ENCODE measurements around the gene NFE2.
"Not testable (repeated sequence)": the region's sequence is repeated elsewhere in the genome, so short reads cannot be mapped to it uniquely, and the experiment has no call there.

Gene NFE2

DNA sequence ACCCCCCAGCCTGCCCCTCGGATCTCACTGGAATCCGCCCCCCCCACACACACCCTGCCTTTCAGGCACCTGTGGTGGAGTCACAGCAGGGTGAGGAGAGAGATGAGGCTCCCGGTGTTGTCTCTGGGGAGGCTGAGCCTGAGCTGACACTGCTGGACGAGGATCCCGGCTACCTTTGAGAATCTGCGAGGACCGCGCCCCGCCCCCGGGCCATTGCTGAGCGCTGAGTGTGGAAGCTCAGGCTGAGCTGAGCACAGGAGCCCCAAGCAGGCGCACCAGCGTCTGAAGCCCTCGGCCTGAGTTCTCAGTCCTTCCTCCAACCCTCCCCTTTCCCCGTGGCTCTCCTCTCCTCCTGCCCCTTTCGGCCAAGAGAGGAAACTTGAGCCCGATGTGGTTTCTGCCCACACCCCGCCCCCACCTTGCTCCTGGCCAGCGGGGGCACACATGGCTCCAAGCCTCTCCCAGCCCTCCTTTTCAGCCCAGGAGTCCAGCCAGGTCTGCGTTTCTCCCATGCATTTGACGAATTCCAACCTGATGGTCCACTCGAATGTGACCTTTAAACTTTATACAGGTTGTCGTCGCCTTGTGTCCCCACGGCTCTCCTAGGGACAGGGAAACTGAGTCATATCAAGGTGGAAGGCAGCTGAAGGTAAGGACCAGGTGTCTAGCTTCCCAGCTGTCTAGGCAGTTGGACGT lies at the start of gene NFE2:
NFE2 (minus strand) TSS at position 284 of the 696 bp plus-strand sequence. CDS start 5,767 bp downstream, outside the sequence.
- no peak for DNase-seq (ENCODE audit: low read depth)

DNA sequence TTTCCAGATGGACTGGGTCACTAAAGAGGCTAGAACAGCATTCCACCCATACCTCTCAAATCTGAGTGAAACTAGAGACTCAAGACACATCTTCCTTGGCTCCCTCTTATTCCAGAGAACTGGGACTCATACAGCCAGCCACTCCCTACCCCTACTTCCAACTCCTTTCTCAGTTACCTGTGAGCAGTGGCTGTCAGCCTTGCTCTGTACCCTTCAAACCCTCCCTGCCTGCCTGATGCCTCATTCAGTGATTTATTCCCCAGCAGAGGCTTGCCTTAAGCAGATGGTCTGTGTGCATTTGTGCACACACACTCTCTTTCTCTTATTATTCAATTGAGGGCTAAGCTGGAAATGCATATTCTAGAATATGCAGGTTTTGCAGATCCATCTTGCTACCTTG lies 48.9 kb upstream of the NFE2 start:
- DNase-seq (ENCODE audit: low read depth), result no peak

DNA sequence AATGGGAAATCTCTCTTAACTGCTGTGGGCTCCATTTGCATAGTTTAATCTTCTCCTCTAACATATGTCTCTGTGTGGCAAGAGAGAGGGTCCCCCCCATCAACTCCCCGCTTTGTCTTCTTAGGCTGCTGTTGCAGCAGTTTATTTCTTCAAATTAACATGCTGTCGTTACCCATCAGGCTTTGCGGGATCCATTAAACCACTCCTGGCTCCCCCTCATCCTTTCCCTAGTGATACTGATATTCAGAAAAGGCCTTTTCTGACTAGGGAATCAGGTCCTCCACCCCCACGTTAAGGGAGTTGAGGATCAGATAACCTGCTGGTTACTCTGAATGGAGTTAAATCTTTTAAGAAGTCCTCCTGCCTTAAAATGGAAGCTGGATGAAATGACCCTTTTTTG lies 48.2 kb upstream of the NFE2 start:
- DNase-seq (ENCODE audit: low read depth), result no peak

DNA sequence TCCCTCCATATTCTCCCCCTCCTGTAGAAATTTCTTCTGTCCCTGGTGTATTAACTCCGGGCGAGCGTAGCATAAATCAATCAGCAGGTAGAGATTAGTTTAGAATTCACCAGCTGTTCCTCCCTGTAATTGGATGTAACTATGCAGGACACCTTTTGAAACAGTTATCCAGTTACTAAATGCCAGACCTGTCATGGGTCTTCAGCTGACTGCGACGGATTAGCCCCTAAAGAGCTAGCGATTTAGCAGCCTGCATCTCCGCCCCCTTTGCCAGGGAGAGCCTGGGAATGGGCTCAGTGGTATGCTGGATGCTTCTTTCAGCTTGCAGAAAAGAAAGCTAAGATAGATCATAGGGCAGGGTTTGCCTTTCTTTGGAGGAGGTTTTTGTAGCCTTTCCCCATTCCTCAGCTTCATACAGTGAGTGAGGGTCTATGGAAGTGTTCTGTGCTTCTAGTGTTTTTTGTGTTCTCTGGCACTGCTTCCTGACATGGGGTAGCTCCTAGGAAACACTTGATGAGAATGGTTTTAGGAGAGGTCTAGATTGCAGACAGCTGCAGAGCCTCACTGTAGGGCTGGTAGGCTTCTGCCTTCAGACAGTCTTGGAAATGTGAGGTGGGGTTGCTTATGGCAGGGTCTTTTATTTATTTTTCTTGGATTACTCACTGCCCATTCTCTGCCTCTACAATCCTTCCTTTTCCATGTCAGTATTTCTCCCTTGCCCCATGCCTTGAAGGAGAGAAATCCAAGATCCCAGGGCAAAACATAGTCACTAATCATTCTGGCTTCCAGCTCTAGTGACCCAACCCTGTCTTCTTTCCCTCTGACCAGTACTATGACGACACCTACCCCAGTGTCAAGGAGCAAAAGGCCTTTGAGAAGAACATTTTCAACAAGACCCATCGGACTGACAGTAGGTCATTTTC lies 40.8 kb upstream of the NFE2 start:
- no peak for DNase-seq (ENCODE audit: low read depth)

DNA sequence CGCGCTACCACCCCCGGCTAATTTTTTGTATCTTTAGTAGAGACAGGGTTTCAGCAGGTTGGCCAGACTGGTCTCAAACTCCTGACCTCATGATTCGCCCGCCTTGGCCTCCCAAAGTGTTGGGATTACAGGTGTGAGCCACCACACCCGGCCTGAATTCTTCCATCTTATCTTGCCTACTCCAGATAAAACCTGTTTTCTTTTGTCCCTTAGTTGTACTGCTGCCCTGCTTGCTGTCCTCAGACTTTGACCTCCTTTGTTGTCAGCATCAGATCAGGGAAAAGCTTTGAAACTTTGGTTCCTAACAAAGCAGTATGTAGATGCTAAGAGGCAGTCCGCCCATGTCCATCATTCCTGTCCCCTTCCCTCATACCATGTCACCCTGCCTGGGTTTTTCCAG lies 40.0 kb upstream of the NFE2 start:
- no peak for DNase-seq (ENCODE audit: low read depth)

DNA sequence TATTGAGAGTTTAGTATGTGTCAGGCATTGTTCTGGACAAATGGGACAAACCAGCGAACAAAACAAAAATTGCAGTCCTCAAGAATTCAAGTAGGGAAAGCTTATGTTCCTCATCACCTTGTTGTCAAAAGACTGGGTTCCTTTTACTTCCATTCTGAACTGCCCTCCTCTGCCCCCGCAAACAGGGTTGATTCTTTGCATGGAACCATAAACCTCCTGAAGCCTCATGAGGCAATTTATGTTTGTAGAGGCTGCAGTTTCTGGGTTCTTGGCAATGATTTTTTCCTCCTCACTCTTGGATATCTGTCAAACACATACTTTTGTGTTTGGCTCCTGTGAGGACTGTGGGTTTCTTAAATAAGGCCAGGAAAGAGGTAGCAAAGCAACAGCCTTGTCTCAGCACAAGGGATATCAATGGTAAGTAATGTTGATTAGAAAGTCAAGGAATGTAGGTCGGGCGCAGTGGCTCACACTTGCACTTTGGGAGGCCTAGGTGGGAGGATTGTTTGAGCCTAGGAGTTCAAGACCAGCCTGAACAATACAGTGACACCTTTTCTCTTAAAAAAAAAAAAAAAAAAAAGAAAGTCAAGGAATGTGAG lies 38.0 kb upstream of the NFE2 start:
- DNase-seq (ENCODE audit: low read depth), result no peak

DNA sequence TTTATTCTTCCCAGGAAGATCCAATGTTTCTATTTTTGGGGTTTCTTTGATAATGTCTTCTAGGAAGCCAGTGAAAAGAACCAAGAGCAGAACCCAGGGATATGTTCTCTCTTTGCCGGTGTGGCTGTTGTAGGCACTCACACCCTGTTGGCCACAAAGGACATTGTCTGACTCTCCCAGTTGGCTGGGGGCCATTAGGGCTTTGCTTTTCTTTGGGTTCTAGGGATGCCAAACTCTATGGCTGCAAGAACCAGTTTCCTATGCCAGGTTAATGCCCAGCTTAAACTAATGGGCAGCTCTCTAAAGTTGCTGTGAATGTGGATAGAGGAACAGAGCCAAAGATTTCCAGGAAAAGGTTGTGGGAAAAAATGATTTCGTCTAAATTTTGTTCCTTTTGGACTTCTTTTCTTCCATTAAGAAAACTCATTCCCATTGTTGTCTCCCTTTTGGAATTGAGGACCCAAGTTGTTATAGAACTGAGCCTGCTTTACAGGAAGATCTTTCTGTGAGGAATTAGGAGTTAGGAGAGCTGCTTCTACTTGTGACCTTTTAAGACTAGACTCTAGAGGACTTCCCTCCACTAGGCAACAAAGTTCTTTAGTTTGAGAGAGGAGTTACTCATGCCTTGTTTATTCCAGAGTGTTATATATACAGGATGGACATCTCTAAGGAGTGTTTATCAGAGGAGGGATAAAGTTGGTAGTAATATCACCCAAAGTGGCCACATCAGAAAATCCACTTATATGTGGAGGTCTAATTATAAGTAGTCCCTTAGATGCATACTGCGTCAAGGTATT lies 37.2 kb upstream of the NFE2 start:
- DNase-seq (ENCODE audit: low read depth), result no peak

DNA sequence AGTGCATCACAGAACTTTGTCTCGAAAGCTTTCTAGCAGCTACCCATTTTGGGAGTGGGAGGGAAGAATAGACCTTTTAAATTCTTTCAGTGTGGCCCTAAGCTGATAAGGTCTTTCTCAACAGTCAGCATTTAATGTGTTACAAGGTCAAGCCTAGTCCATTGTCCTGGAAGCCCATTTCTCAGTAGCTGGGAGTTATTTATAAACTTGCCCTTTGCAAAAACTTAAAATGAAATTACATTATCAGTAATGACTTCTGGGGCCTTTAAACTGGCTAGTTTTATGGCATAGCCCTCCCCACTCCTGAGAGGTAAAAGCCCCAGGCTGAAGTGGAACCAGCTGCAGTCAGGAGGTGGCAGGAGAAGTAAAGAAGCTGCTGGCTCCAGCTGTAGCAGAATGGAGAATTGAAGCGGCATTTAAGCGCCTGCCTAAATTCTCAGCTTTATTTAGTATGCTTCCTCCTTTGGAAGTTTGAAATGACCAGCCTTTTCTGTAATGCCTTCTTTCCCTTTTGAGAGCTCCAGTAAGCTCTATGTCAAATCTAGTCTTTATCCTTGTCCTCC lies 36.5 kb upstream of the NFE2 start:
- no peak for DNase-seq (ENCODE audit: low read depth)

DNA sequence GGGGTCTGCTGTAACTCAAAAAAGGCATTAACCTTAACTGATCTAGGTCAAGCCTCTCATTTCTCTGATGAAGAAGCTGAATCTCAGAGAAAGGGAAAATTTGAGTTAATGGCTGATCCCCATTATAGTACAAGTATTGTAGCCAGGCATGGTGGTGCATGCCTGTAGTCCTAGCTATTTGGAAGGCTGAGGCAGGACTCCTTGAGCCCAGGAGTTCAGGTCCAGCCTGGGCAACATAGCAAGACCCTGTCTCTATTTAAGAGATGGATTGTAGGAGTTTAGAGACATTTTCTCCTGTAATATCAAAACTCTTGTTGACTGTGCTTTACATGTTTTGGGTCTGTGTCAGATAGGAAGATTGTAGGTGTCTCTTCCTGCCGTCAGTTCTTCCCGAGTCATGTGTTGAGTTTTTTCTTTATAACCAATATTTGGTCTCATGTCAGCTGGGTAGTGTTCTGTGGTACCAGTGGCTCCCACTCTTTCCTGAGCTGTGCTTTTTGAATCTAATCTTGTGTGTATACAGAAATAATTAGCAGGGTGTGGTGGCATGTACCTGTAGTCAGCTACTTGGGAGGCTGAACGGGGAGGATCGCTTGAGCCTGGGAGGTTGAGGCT lies 32.7 kb upstream of the NFE2 start:
- DNase-seq (ENCODE audit: low read depth), result no peak

DNA sequence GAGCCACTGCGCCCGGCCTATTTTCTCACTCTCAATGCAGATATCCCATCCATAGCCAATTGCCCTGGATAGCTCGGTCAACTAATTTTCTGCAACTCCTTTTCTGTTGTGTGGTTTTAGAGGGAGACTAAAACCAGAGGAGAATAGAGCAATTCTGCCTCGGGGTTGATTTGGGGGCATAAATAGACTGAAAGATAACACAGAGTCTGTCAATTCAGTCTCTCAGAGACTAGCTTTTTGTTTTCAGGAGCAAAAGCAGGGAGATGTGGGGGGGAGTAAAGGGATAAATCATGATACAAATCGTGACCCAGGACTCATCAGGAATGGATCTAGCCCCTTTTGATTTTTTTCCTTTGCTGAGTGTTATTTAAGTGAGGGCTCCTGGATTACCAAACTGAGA lies 30.6 kb upstream of the NFE2 start:
- no peak for DNase-seq (ENCODE audit: low read depth)

DNA sequence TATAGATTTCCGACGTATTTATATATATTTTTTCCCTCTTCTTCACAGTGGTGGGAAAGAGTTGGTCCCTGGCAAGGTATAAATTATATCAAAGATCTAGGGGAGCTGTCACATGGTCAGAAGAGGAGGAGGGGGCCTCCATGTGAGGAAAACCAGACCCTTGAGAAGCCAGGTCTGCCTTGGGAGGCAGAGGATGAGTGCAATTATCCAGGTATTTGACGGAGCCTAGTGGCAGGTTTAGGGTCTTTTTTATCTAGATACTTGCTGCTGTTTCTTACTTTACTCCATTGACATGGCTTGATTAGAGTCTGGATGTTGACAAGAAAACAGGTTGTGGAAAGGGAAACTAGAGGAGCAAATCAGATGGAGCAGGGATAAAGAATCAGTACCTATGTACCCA lies 29.6 kb upstream of the NFE2 start:
- DNase-seq (ENCODE audit: low read depth), result no peak

DNA sequence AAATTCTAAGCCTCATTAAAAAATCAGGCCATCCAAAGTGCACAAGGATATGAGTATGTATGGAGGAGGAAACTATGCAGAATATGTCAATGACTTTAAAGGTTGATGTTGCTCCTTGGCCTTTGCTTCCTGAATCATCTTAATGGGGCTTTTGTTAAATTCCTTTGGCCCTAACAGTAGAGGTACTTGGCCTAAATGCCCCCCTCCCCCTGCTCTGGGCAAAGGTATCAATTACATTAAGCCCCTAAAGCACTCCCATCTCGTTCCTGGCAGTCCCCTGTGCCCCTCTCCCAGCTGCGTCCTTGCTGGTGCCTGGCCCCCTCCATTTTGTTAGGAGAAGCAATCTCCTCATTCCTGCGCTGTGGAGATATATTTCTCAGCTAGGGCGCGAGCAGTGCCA lies 28.9 kb upstream of the NFE2 start:
- no peak for DNase-seq (ENCODE audit: low read depth)

DNA sequence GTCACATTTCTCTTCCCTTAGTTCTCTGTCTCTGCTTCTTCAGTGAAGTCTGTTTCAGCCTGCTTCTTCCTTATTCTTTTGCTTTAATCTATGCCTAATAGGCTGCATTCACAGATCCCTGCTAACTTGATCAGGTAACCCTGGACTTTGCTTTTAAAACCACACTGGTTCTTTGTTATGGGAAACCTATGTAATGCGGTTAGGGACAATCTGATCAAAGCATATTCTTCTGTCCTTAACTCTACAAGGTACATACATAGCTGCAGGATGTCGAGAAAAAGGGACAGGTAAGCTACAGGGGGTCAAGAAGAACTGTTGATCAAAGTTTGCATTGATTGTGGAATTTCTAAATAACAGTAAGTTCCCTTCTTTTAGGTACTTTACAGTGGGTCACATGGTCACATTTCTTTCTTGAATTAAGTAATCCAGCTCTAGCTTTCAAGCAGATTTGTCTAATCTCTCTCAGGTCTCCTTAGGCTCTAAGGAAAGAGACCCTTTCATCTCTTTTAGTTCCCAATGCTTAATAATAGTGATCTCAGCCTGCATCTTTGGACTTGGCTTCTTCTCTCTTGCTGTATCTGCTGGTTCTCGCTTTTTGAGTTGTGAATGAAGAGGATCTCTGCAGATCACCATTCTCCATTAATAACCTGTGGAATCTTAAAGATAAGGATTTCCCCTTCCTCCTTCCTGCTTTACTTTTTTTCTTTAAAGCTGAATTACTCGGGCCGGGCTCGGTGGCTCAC lies 28.0 kb upstream of the NFE2 start:
- DNase-seq (ENCODE audit: low read depth), result no peak

DNA sequence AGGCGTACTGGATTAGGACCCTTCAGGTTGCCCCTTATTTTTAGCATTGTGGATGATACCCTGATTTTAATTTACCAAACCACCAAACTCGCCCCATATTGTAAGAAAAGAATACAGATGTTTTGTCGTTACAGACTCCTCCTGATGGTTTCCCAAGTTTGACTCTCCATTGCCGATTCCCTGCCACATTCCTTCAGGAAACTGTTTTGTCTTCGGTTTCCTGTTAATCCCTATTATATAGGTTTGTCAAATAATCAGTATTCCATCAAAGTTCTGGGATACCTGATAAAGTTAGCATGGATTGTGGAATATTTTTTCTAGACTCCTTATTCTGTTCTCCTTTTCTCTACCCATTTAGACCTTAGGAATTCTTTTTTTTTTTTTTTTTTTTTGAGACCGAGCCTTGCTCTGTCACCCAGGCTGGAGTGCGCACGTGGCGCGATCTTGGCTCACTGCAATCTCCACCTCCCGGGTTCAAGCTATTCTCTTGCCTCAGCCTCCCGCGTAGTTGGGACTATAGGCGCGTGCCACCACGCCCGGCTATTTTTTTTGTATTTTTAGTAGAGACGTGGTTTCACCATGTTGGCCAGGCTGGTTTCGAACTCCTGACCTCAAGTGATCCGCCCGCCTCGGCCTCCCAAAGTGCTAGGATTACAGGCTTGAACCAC lies 24.8 kb upstream of the NFE2 start:
- not testable (repeated sequence) for DNase-seq (ENCODE audit: low read depth)

DNA sequence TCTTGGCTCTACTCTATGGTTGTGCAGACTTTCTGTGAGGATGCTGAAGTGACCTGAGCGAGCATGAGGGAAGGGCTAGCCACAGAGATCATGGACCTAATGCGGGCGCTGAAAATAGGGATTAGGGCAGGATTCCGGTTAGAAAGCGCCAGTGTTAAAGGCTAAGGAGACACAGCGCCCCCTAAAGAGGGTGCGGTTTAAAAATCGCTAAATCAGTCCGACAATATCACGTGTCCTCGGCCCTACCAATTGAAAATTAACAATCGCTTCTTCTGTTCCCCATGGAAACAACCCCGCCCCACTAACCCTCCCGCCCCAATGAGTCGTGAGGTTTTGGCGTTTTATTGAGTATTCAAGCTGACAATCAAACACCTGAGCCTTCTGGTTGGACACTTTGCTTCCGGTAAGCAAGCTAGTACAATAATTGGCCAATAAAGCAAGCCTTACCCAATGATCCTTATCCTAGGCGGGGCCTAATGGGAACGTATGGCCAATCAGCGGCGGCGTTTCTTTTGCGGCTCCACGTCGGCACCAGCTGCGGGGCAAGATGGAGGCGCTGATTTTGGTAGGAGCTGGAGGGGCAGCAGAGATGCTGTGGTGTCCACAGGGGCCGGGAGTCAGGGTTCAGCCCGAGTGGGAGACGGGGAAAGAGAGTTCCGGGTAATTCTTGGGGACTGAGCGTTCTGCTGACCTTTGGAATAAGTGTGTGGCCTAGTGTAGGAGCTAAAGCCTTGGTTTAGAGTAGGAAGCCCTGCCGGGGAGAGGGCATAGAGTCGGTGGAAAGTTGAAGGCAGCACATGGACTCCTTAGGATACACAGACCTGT lies 24.0 kb upstream of the NFE2 start, which contains the start of gene COPZ1:
COPZ1 (plus strand) TSS at position 515 of the 825 bp plus-strand sequence; CDS start at position 548, 33 bp downstream.
- peak; percentile 99 for DNase-seq (ENCODE audit: low read depth)

DNA sequence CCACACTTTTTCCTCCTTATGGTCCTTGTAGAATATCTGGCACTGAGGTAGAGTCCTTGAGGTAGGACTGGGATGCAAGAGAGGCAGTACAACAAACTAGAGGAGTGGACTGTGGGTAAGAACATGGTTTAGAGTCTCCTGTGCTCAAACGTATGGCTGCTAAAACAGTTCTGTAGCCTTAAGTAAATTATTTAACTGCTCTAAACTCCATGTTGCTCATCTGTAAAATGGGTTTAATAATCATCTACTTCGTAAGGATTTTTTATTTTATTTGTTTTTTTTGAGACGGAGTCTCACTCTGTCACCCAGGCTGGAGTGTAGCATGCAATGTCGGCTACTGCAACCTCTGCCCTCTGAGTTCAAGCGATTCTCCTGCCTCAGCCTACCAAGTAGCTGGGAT lies 20.5 kb upstream of the NFE2 start:
- no peak for DNase-seq (ENCODE audit: low read depth)

DNA sequence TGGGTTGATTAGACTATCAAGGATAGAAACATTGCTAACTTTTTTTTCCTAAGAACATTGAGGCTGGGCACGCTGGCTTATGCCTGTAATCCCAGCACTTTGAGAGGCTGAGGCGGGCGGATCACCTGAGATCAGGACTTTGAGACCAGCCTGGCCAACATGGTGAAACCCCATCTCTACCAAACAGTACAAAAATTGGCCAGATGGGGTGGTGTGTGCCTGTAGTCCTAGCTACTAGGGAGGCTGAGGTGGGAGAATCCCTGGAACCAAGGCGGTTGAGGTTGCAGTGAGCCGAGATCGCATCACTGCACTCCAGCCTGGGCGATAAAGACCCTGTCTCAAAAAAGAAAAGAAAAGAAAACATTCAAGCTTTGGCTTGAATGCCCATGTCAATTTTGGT lies 11.5 kb upstream of the NFE2 start:
- DNase-seq (ENCODE audit: low read depth), result not testable (repeated sequence)

DNA sequence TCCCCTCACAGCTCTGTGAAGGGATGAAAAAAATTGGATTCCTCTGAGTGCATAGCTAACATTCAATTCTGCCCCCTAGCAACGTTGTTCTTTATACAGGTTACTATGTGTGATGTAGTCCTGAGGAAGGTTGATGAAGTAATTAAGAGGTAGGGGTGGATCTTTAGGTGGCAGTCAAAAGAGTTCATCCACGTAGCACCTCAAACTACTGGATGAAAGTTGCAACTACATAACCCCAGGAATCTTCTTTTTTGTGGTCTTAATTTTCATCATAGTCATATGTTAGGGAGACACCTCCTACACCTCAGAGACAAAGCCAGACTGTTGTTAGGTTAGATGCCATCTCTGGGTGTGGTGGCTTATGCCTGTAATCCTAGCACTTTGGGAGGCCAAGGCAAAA lies 10.2 kb upstream of the NFE2 start:
- DNase-seq (ENCODE audit: low read depth), result no peak

Measured in non-pigmented ciliary epithelial cell (primary cell).